Measurements from ENCODE around the gene SDK1.

- TF ChIP-seq CTCF (IDR thresholded peaks at IDR 0.05) (no peak), POLR2A (IDR thresholded peaks at IDR 0.05) (no peak)
These were observed 642.9 kb downstream of the SDK1 start for GRCh38 chr7:3943779-3944520.

Data from body of pancreas (tissue), 4 donors.